PC-3 (cell line): ENCODE data around the gene ZFPM1.

Experiments used
- EZH2 ChIP-seq: fragments of 300-600 bp; sonication (generic); IDR thresholded peaks from one replicate; pipeline ENCODE4 v1.6.1; 2017; ENCODE audit warnings: antibody characterized with exemption, mild to moderate bottlenecking, low read length; ENCODE audit not compliant: unreplicated experiment
- TF ChIP-seq, protein P1 (sequence below): fragments of 300-600 bp; sonication (generic); conservative IDR thresholded peaks from 2 replicates; pipeline ENCODE4 v1.5.1; 2017; ENCODE audit warnings: antibody characterized with exemption, low read depth, mild to moderate bottlenecking, low read length

DNA sequence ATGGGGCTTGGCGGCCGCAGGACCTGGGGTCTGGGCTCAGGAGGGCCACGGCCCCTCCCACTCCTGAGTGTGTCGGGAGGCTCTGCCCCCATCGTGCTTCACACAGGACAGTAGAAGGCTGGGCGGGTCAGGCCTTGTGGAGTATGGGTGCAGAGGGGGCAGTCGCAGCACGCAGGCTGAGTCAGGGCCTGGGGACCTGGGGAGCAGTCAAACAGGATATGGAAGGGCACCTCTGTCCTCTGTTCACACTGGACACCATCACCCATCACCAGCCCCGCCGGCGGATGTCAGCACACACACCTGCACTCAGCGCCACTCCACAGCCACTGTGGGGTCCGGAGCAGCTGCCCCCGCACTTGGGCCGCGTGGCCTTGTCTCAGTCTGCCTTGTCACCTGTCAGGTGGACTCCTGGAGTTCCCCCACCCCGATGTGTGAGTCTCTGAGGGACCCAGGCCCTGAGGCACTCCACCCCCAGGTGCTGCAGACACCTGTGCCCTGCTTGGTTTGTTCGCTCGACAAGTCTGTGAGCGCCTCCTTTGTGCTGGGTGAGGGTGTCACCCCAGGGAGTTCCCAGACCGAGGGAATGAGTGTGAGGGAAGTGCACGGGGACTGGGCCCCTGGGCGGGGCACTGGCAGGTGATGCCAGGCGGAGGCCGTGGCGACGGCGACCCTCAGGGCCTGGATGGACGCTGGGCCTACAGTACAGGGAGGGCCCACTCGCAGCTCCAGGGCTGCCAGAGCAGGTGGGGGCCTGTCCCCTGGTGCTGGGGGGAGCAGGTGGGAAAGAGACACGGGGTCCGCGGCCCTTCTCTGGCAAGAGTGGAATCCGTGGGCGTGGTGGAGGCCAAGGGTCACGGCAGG is 31.7 kb downstream of the ZFPM1 start:
- TF ChIP-seq, protein P1, sequence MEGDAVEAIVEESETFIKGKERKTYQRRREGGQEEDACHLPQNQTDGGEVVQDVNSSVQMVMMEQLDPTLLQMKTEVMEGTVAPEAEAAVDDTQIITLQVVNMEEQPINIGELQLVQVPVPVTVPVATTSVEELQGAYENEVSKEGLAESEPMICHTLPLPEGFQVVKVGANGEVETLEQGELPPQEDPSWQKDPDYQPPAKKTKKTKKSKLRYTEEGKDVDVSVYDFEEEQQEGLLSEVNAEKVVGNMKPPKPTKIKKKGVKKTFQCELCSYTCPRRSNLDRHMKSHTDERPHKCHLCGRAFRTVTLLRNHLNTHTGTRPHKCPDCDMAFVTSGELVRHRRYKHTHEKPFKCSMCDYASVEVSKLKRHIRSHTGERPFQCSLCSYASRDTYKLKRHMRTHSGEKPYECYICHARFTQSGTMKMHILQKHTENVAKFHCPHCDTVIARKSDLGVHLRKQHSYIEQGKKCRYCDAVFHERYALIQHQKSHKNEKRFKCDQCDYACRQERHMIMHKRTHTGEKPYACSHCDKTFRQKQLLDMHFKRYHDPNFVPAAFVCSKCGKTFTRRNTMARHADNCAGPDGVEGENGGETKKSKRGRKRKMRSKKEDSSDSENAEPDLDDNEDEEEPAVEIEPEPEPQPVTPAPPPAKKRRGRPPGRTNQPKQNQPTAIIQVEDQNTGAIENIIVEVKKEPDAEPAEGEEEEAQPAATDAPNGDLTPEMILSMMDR = no peak
- TF ChIP-seq EZH2 = no peak
